SK-N-SH (cell line): ENCODE measurements around the gene GFI1B. TPM values are rescaled to one million over a fixed set of nuclear protein-coding genes. Genes with fewer than 3 reads are reported as not detected.

Source experiments
- CTCF ChIA-PET: fragments of 300-600, 350-600 bp; formaldehyde crosslinking; extraction: SDS; loops from one replicate; lab custom pipeline; 2021; lab: Yijun Ruan, JAX
- POLR2A ChIA-PET: fragments of 350-600 bp; sonication (Branson Sonifier 250); formaldehyde crosslinking; extraction: SDS; loops from one replicate; lab custom pipeline; 2020; ENCODE audit warnings: antibody characterized with exemption, inconsistent platforms; lab: Yijun Ruan, JAX
- DNase-seq: peaks from one replicate; pipeline ENCODE4 v3.0.0; 2012
- H2AFZ ChIP-seq: fragments of 200-600 bp; sonication (generic); 2 replicates; pipeline ENCODE4 v1.8.1; 2016; ENCODE audit warnings: antibody characterized with exemption, mild to moderate bottlenecking, low read depth
- H3F3A ChIP-seq: fragments of 200-600 bp; sonication (generic); replicated peaks from 2 replicates; pipeline ENCODE3; 2016; ENCODE audit warnings: antibody characterized with exemption, mild to moderate bottlenecking; ENCODE audit not compliant: insufficient read depth
- H3K27ac ChIP-seq, 2 experiments: fragments of 200-500 bp in 1 of 2; fragments of 200-600 bp in 1 of 2; sonication (Bioruptor generic) in 1 of 2; sonication (generic), shearing (Covaris generic) in 1 of 2; 2 replicates each; pipeline versions ENCODE4 v1.5.1 to v1.6.1; 2014 to 2016; ENCODE audit warnings: low read depth in 2 of 2, inconsistent platforms in 1 of 2, low read length in 1 of 2, mild to moderate bottlenecking in 1 of 2, mixed read lengths in 1 of 2
- H3K27me3 ChIP-seq: fragments of 200-600 bp; sonication (generic), shearing (Covaris generic); 2 replicates; pipeline ENCODE4 v1.6.1; 2016; ENCODE audit warnings: mixed run types; ENCODE audit not compliant: insufficient read depth
- H3K36me3 ChIP-seq, 2 experiments: fragments of 200-500 bp in 1 of 2; fragments of 200-600 bp in 1 of 2; sonication (Bioruptor generic) in 1 of 2; sonication (generic) in 1 of 2; replicated peaks in 1 of 2; 2 replicates each; pipeline versions ENCODE3 to v1.5.1; 2014 to 2016; ENCODE audit warnings: low read length in 1 of 2, mild to moderate bottlenecking in 1 of 2; ENCODE audit not compliant: insufficient read depth in 2 of 2, control insufficient read depth in 1 of 2
- H3K4me1 ChIP-seq, 2 experiments: fragments of 200-500 bp in 1 of 2; fragments of 200-600 bp in 1 of 2; sonication (Bioruptor generic) in 1 of 2; sonication (generic), shearing (Covaris generic) in 1 of 2; 2 replicates each; pipeline versions ENCODE4 v1.5.1 to v1.6.1; 2014 to 2016; ENCODE audit warnings: low read depth in 1 of 2, low read length in 1 of 2, mixed run types in 1 of 2; ENCODE audit not compliant: insufficient read depth in 2 of 2, control insufficient read depth in 1 of 2
- H3K4me2 ChIP-seq: fragments of 200-600 bp; sonication (generic), shearing (Covaris generic); 2 replicates; pipeline ENCODE4 v1.6.1; 2017; ENCODE audit warnings: mixed run types
- H3K4me3 ChIP-seq, 2 experiments: fragments of 200-500 bp in 1 of 2; fragments of 200-600 bp in 1 of 2; sonication (Bioruptor generic) in 1 of 2; sonication (generic), shearing (Covaris generic) in 1 of 2; 2 replicates each; pipeline versions ENCODE4 v1.5.1 to v1.8.1; 2014 to 2016; ENCODE audit warnings: low read depth in 2 of 2, inconsistent platforms in 1 of 2, low read length in 1 of 2, mild to moderate bottlenecking in 1 of 2, mixed read lengths in 1 of 2, moderate library complexity in 1 of 2
- H3K79me2 ChIP-seq: fragments of 200-600 bp; sonication (generic); 2 replicates; pipeline ENCODE4 v1.8.1; 2017; ENCODE audit warnings: mild to moderate bottlenecking; ENCODE audit not compliant: insufficient read depth
- H3K9ac ChIP-seq: fragments of 200-600 bp; sonication (generic); 2 replicates; pipeline ENCODE4 v1.6.1; 2017; ENCODE audit warnings: mixed run types
- H3K9me2 ChIP-seq: fragments of 200-600 bp; sonication (generic); 2 replicates; pipeline ENCODE4 v1.6.1; 2017; ENCODE audit warnings: mixed run types
- H3K9me3 ChIP-seq: fragments of 200-600 bp; sonication (generic); 2 replicates; pipeline ENCODE4 v1.6.1; 2017; ENCODE audit warnings: mixed run types, mild to moderate bottlenecking, moderate library complexity
- H4K20me1 ChIP-seq: fragments of 200-600 bp; sonication (generic); 2 replicates; pipeline ENCODE4 v1.6.1; 2017; ENCODE audit warnings: mild to moderate bottlenecking, mixed run types; ENCODE audit not compliant: insufficient read depth
- CTCF ChIP-seq: fragments of 200-600 bp; sonication (generic); IDR thresholded peaks from 2 replicates; pipeline ENCODE4 v1.6.1; 2017; ENCODE audit warnings: antibody characterized with exemption, mild to moderate bottlenecking, moderate library complexity
- GABPA ChIP-seq: IDR thresholded peaks from 2 replicates; pipeline ENCODE4 v1.4.0; 2012; ENCODE audit warnings: low read depth, mild to moderate bottlenecking
- IRF3 ChIP-seq: fragments of 150-350 bp; IDR thresholded peaks from 2 replicates; pipeline ENCODE4 v1.6.1; 2016; ENCODE audit warnings: mild to moderate bottlenecking, low read depth, low read length
- MAX ChIP-seq: IDR thresholded peaks from 2 replicates; pipeline ENCODE4 v1.4.0; 2012; ENCODE audit warnings: low read depth
- NFIC ChIP-seq: IDR thresholded peaks from 2 replicates; pipeline ENCODE4 v1.4.0; 2012; ENCODE audit warnings: borderline replicate concordance
- NRF1 ChIP-seq: IDR thresholded peaks from 2 replicates; pipeline ENCODE4 v1.6.1; 2012; ENCODE audit warnings: low read depth, mild to moderate bottlenecking, low read length
- PBX3 ChIP-seq: IDR thresholded peaks from 2 replicates; pipeline ENCODE4; 2012
- RAD21 ChIP-seq: IDR thresholded peaks from 2 replicates; pipeline ENCODE4 v1.6.1; 2012; ENCODE audit warnings: mild to moderate bottlenecking, low read length
- RCOR1 ChIP-seq: fragments of 150-350 bp; IDR thresholded peaks from 2 replicates; pipeline ENCODE4 v1.6.1; 2017; ENCODE audit warnings: antibody characterized with exemption, low read length
- RFX5 ChIP-seq: IDR thresholded peaks from 2 replicates; pipeline ENCODE4 v1.6.1; 2012; ENCODE audit warnings: mild to moderate bottlenecking, improper control_type of control experiment, low read length
- SIN3A ChIP-seq: IDR thresholded peaks from 2 replicates; pipeline ENCODE4 v1.6.1; 2012; ENCODE audit warnings: low read depth, mild to moderate bottlenecking, low read length, moderate library complexity, borderline replicate concordance
- TCF12 ChIP-seq: IDR thresholded peaks from 2 replicates; pipeline ENCODE4 v1.4.0; 2012
- USF1 ChIP-seq: IDR thresholded peaks from 2 replicates; pipeline ENCODE4 v1.4.0; 2012; ENCODE audit warnings: low read depth, borderline replicate concordance
- WGBS: methylation state at CpG from one replicate; pipeline ENCODE4 v1.1.6; 2017; ENCODE audit warnings: low lambda C conversion rate; 5-methylcytosine and 5-hydroxymethylcytosine counted together
- polyA plus RNA-seq, 3 experiments: library from polyadenylated mRNA; depleted of rRNA; stranded (reverse); fragments of >200 nt; gene quantifications; 2 replicates each; pipeline ENCODE4 v1.2.3, GENCODE V29; 2012

The GFI1B gene
- polyA plus RNA-seq, 1 of the 3 experiments (the other 2 are of a cell fraction), result not detected

- TF ChIP-seq CTCF (no peak), TCF12 (no peak), RFX5 (no peak), NFIC (no peak), RCOR1 (no peak)
Observed at GRCh38 chr9:132937463-132937901, 41.0 kb upstream of the GFI1B start (continued).

GRCh38 chr9:132939169-132939568 lies 39.3 kb upstream of the GFI1B start:
- Histone ChIP-seq H3K27ac (no peak overlapping the region), H3K9me3 (no peaks in the 10 kb centered on the region), H3F3A (no peaks in the 10 kb centered on the region), H3K36me3 (peaks cover 0 to under 1% of the 10 kb centered on the region in 2 experiments), H3K4me3 (no peak overlapping the region), H3K9me2 (no peaks in the 10 kb centered on the region), H3K79me2 (peaks cover 82% of the 10 kb centered on the region), H3K4me1 (peaks cover 9 to 12% of the 10 kb centered on the region in 2 experiments; a peak in 3 of 4 replicates), H3K9ac (no peak overlapping the region), H3K4me2 (no peak overlapping the region), H3K27me3 (no peaks in the 10 kb centered on the region), H2AFZ (no peak overlapping the region), H4K20me1 (no peaks in the 10 kb centered on the region; the same call in none of the 2 replicates)
- TF ChIP-seq IRF3, result no peak
- no peak for TF ChIP-seq NRF1
- TF ChIP-seq TCF12, result no peak
- TF ChIP-seq RAD21, result no peak
- no peak for TF ChIP-seq MAX
- CTCF ChIA-PET, result interaction anchor here (0.7 to 1.2 kb wide), 2 partner anchors 32 to 37 kb away, joined by 3 to 4 read pairs; no protein-coding TSS in a partner anchor
- POLR2A ChIA-PET, result no interaction called here
- whole genome bisulfite sequencing, result 94% methylated on average over 1 of the region's 1 CpG
- DNase-seq, result no peak

GRCh38 chr9:132942541-132943182 lies 35.8 kb upstream of the GFI1B start:
- H3K4me1 ChIP-seq, result peaks cover 15 to 27% of the 10 kb centered on the region in 2 experiments
- no peak overlapping the region for H3K9ac ChIP-seq
- H3K36me3 ChIP-seq, result no peaks in the 10 kb centered on the region
- H3K27me3 ChIP-seq, result no peaks in the 10 kb centered on the region
- WGBS, result 68% methylated on average over 5 of the region's 5 CpGs
- no peaks in the 10 kb centered on the region for H4K20me1 ChIP-seq
- no peaks in the 10 kb centered on the region for H3K9me3 ChIP-seq
- CTCF ChIA-PET, result interaction anchor here (0.9 to 4.1 kb wide), 8 partner anchors 8 to 143 kb away, joined by 3 to 18 read pairs (median 4); partner anchors contain the start of gene GFI1B
- DNase-seq, result no peak
- peak overlapping the region; percentile 84 to 97; a peak in 3 of 4 replicates for H3K4me3 ChIP-seq
- H2AFZ ChIP-seq, result no peak overlapping the region
- no peaks in the 10 kb centered on the region for H3K9me2 ChIP-seq
- H3K4me2 ChIP-seq, result peak overlapping the region; percentile 85
- peaks cover 8% of the 10 kb centered on the region for H3F3A ChIP-seq
- H3K79me2 ChIP-seq, result peaks cover 68% of the 10 kb centered on the region
- H3K27ac ChIP-seq, result no peak overlapping the region
- TF ChIP-seq SIN3A (no peak), GABPA (no peak), NRF1 (no peak), MAX (no peak), PBX3 (no peak), USF1 (no peak)
- TF ChIP-seq, all 33 proteins: peak for 0
- POLR2A ChIA-PET, result no interaction called here
